NCI-H345 (cell line): ENCODE results near the gene SNX9.

Experiments
- DNase-seq: peaks from one replicate; lab custom pipeline; 2025; lab: John Stamatoyannopoulos, UW

Gene SNX9

GRCh38 chr6:157804448-157805327, 18.4 kb upstream of the SNX9 start:
- no peak for DNase-seq

- DNase-seq: no peak
Observed at GRCh38 chr6:157806131-157806855, 16.8 kb upstream of the SNX9 start.

- no peak for DNase-seq
Observed at GRCh38 chr6:157806856-157807215, 16.2 kb upstream of the SNX9 start.

- DNase-seq: no peak
Observed at GRCh38 chr6:157808405-157808950, 14.6 kb upstream of the SNX9 start.

GRCh38 chr6:157809613-157810012, 13.4 kb upstream of the SNX9 start:
- DNase-seq: no peak

GRCh38 chr6:157811137-157811475, 11.9 kb upstream of the SNX9 start:
- DNase-seq: no peak

GRCh38 chr6:157811476-157812173, 11.4 kb upstream of the SNX9 start:
- DNase-seq: no peak

- no peak for DNase-seq
Observed at GRCh38 chr6:157812425-157813171, 10.4 kb upstream of the SNX9 start.

GRCh38 chr6:157813191-157813590, 9.9 kb upstream of the SNX9 start:
- DNase-seq: no peak

GRCh38 chr6:157813750-157814455, 9.1 kb upstream of the SNX9 start:
- no peak for DNase-seq

- DNase-seq: no peak
Observed at GRCh38 chr6:157814883-157815282, 8.2 kb upstream of the SNX9 start.

- no peak for DNase-seq
Observed at GRCh38 chr6:157821342-157822033, 1.6 kb upstream of the SNX9 start.

- no peak for DNase-seq
Observed at GRCh38 chr6:157822245-157823000, 623 bp upstream of the SNX9 start.

GRCh38 chr6:157823528-157824370, 703 bp downstream of the SNX9 start:
- peak; percentile 39 for DNase-seq

GRCh38 chr6:157825243-157825904, 2.3 kb downstream of the SNX9 start:
- DNase-seq: no peak

GRCh38 chr6:157830354-157831017, 7.4 kb downstream of the SNX9 start:
- no peak for DNase-seq

- DNase-seq: no peak
Observed at GRCh38 chr6:157831018-157831369, 7.9 kb downstream of the SNX9 start.
